NCI-H2081 treated with DMSO at 0.1 percent for 48 hours (cell line): ENCODE data around the gene COX17.

ENCODE experiments used
- DNase-seq: peaks from one replicate; lab custom pipeline; 2025; lab: John Stamatoyannopoulos, UW

Gene COX17

GRCh38 chr3:119620899-119621298, 56.3 kb downstream of the COX17 start:
- no peak for DNase-seq
